Nephron progenitor cell (in vitro differentiated cells): ENCODE results near the gene KMT2D.

Source experiments
- DNase-seq: peaks from one replicate; pipeline ENCODE4 v3.0.0; 2021
- H3K27ac Mint-ChIP-seq: 2 replicates; pipeline ENCODE4 v1.8.0; 2021; ENCODE audit warnings: mild to moderate bottlenecking, moderate library complexity, mixed read lengths
- H3K27me3 Mint-ChIP-seq: 2 replicates; pipeline ENCODE4 v1.8.0; 2021; ENCODE audit warnings: mild to moderate bottlenecking, low read depth, mixed read lengths; ENCODE audit not compliant: poor library complexity
- H3K36me3 Mint-ChIP-seq: 2 replicates; pipeline ENCODE4 v1.8.0; 2021; ENCODE audit warnings: low read depth, mixed read lengths
- H3K4me1 Mint-ChIP-seq: 2 replicates; pipeline ENCODE4 v1.8.0; 2021; ENCODE audit warnings: mixed read lengths
- H3K4me3 Mint-ChIP-seq: 2 replicates; pipeline ENCODE4 v1.8.0; 2021; ENCODE audit warnings: mild to moderate bottlenecking, moderate library complexity, mixed read lengths
- H3K9me3 Mint-ChIP-seq: 2 replicates; pipeline ENCODE4 v1.8.0; 2021; ENCODE audit warnings: mild to moderate bottlenecking, moderate library complexity, mixed read lengths
- CTCF ChIP-seq: fragments of 200-600 bp; sonication (generic); IDR thresholded peaks from 2 replicates; pipeline ENCODE4 v1.5.0; 2021; ENCODE audit warnings: antibody characterized with exemption

KMT2D gene

DNA sequence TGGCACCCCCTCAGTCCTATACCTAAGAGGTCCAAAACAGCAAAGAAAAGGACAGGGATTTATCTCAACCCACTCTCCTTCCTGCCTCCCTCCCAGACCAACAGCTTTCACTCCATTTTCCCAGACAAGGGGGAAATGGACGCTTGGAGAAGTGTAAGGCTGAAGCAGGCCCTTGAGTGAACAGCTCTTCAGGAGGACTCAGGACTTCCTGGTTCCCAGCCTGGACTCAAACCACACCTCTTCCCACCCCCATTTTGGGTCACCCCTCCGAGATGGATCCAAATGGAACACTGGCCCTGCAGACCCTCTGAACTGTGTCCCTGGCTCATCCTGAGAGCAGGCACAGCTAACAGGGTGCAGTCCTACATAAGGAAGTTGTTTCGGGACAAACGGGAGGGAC, 2.7 kb downstream of the KMT2D start:
- TF ChIP-seq CTCF, result no peak
- peaks cover 47% of the 10 kb centered on the region for H3K4me1 Mint-ChIP-seq
- peak overlapping the region; percentile 87 for H3K27ac Mint-ChIP-seq
- H3K4me3 Mint-ChIP-seq, result peak overlapping the region; percentile 96
- no peaks in the 10 kb centered on the region for H3K9me3 Mint-ChIP-seq
- no peak for DNase-seq
- no peaks in the 10 kb centered on the region for H3K27me3 Mint-ChIP-seq
- H3K36me3 Mint-ChIP-seq, result peaks cover 27% of the 10 kb centered on the region

DNA sequence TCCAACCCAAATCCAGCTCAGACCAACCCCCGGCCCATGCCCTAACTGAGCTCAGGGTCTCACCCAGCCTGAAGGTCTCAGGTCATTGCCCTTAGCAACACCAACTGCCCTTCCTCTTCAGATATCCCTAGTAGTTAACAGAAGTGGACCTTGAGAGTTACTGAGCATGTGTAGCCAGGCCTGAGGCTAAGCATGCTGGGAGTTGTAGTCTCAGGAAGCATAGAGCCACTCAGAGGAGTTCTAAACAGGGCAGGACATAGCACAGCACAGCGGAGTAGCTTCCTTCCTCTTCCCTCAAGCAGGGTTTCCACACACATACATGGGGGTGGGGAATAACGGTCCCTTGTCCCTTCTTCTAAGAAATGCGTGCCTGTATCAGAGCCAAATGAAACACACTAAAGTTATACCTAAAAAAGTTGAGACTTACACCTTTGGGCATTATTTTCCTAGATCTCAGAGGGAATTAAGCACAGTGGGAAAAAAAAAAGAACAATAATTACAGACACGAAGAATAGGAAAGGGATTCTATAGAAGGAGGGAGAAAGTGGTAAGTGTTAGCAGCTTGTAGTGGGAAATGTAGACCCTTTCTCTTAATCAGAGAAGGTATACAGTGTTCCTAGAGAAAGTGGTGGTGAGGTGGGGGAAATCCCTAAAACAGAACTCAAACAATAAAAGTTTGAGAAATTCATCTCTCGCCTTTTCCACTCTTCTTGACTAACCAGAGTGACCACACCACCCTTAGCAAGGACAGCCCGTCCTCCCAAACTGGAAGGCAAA, 4.4 kb downstream of the KMT2D start:
- Mint-ChIP-seq H3K4me3 (peak overlapping the region; percentile 96), H3K4me1 (peaks cover 42% of the 10 kb centered on the region), H3K27me3 (peaks cover 3% of the 10 kb centered on the region), H3K9me3 (no peaks in the 10 kb centered on the region), H3K36me3 (peaks cover 42% of the 10 kb centered on the region), H3K27ac (peak overlapping the region; percentile 58)
- no peak for TF ChIP-seq CTCF
- peak; percentile 33 for DNase-seq

- H3K4me3 Mint-ChIP-seq, result no peak overlapping the region
- peak overlapping the region; percentile 40 for H3K27ac Mint-ChIP-seq
- peaks cover 3% of the 10 kb centered on the region for H3K27me3 Mint-ChIP-seq
- no peak for TF ChIP-seq CTCF
- H3K9me3 Mint-ChIP-seq, result no peaks in the 10 kb centered on the region
- DNase-seq, result no peak
- peaks cover 39% of the 10 kb centered on the region for H3K4me1 Mint-ChIP-seq
- peaks cover 49% of the 10 kb centered on the region for H3K36me3 Mint-ChIP-seq
These were observed 5.5 kb downstream of the KMT2D start for GRCh38 chr12:49055092-49055491.

DNA sequence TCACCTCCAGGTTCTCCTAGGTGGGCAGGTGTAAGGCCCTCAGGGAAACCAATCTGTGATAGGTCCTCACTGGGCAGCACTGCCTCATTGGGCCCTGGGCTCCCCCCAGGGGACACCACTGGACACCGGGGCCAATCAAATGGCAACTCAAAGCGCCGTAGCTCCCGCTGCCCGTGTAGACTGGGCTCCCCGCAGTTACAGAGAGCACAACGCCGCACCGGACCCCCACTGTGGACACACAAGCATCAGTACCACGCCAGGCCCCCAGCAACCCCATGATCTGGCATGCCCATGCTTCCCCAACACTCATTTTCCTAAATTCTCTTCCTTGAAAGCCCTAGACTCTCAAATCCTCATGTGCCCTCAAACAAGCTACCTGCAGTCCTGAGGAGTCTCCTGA, 6.1 kb downstream of the KMT2D start:
- peak overlapping the region; percentile 40 for H3K27ac Mint-ChIP-seq
- peaks cover 49% of the 10 kb centered on the region for H3K36me3 Mint-ChIP-seq
- no peak overlapping the region for H3K4me3 Mint-ChIP-seq

DNA sequence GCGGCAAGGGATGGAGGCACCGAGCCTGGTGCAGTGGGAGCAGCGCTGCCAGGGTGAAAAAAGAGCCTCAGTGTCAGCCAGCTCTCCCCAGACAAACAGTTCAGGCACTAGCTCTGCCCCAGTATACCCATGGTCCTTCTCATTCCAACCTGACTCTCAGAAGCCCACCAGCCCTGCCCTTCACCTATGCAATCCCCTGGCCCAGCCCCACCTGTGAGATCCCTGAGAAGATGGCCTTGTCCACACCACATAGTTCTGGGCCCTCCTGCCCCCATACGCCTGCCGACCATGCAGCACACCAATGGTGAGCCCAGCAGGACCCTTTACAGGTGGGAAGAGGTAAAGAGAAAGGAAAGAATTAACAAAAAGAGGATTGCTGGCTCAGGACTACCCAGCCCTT, 6.5 kb downstream of the KMT2D start:
- no peaks in the 10 kb centered on the region for H3K9me3 Mint-ChIP-seq
- no peak for TF ChIP-seq CTCF
- H3K27me3 Mint-ChIP-seq, result peaks cover 3% of the 10 kb centered on the region
- H3K36me3 Mint-ChIP-seq, result peaks cover 50% of the 10 kb centered on the region
- no peak for DNase-seq
- H3K4me3 Mint-ChIP-seq, result no peak overlapping the region
- peaks cover 38% of the 10 kb centered on the region for H3K4me1 Mint-ChIP-seq
- H3K27ac Mint-ChIP-seq, result peak overlapping the region; percentile 42

More for the DNA sequence above, 6.1 kb downstream of the KMT2D start:
- Mint-ChIP-seq H3K9me3 (no peaks in the 10 kb centered on the region), H3K4me1 (peaks cover 39% of the 10 kb centered on the region), H3K27me3 (peaks cover 3% of the 10 kb centered on the region)
- TF ChIP-seq CTCF, result no peak
- no peak for DNase-seq
